ENCODE results near the gene LHX2.

LHX2 gene

DNA sequence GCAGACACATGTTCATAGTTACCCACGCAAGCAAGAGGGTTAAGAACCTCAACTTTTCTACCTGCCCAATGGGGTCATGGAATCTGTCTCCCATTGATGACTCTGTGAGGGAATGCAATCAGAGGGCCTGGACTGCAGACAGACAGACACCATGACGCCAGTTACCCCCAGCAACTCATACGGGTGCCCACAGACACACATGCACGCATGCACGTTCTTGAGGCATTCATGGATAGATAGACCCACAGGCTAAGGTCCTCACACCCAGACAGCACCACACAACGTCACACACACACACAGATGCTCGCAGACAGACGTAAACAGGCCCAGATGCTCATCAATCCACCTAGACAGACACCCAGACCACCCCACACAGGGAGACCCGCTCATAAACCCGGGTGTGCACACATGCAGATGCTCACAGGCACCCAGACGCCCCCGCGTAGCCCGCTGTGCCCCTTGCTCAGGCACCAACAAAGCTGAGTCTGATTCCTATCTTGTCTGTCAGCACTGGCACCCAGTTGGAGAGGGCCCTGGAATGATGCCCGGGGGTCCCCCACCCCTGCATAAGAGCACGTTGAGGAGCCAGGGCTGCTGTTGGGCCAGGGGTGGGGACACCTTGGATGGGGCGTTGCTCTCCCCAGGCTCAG lies 23.6 kb downstream of the LHX2 start:
- no peak for DNase-seq

- no peak for DNase-seq
These were observed 25.0 kb downstream of the LHX2 start for GRCh38 chr9:124036578-124036977.

GRCh38 chr9:124037790-124038189 lies 26.2 kb downstream of the LHX2 start:
- no peak for DNase-seq

DNA sequence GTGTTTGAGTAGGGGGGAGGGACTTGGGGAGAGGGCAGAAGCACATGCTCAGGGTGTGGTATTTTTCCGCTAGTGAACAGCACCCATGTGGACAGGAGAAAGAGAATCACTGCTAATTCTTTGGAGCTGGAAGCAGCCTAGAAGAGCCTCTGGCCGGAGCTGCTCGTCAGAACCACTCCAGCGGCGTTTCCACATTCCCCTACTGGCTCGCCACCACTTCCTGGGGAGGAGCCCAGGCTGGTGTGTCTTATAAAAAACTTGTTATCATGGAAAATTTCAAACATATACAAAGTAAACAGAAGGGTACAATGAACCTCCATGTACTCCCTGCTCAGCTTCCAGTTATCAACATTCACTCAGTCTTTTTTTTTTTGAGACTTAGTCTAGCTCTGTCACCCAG lies 26.7 kb downstream of the LHX2 start:
- no peak for DNase-seq

GRCh38 chr9:124038790-124039633 lies 27.4 kb downstream of the LHX2 start:
- no peak for DNase-seq

DNA sequence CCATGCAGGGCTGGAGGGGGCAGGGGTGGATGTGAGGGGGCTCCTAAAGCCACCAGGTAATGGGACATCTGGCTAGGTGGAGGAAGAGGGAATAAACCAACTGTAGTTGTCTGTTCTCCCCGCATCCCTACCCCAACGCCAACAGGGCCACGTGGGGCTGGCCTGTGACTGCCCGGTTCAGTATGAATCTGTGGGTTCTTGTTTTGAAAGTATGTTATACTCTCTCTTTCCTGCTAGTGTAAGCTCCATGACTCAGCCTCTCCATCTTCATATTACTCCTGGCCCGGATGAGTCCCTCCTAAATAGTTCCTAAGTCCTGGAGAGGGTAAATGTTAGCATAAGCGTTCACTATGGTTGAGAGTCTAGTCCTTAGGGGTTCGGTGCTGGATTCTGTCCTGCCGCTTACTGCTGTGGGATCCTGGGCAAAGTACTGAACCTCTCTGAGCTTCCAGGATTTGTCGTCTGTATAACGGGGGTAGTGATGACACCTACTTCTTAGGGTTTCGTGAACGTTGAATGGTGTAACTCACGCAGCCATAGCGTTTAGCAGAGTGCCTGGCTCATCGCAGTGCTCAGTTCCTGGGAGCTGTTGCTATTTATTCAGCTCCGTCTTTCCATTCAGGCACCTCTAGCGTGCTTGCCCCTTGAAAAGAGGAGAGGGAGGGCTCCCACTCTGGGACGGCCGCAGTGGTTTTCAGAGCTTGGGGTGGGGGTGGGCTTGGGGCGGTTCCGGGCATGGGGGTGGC lies 28.8 kb downstream of the LHX2 start:
- no peak for DNase-seq

DNA sequence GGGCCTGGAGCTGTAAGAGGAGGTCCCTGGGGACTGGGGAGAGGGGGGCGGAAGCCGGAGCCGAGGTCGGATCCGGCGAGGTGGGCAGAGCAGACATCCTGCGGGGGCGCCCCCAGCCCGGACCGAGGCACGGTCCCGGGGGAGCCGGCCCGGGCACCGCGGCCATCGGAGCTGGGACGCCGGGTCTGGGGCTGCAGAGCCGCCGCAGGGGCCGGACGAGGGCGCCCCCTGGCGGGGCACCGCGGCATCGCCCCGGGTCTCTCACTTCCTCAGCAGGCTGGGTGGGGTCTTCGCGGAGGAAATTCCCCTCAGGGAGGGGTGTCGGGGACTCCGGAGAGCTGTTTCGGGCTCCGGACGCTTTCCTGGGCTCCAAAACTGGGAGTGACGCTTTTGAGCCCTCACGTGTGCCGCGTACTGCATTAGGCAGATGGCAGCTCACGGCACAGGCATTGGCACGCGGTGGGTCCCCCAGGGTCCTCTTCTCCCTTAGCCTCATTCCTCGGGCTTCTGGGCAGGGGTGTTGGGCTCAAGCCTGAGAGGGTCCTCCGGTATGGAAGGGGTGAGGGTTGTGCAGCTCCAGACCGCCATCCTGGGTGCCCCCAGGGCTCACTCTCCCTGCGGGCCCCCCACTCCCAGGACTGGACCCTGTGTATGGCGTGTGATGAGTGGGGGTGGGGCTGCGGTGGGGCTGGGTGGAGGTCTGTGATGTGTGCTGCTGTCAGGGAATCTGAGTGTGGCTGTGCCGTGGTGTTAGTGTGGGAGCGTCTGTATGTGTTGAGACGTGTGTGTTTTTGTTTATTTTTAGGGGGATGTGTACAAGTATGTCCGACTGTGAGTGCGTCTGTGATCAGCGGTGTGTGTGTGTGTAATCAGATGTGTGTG lies 29.6 kb downstream of the LHX2 start:
- no peak for DNase-seq

- no peak for DNase-seq
These were observed 30.2 kb downstream of the LHX2 start for GRCh38 chr9:124041817-124042116.

- no peak for DNase-seq
These were observed 30.7 kb downstream of the LHX2 start for GRCh38 chr9:124042201-124042721.

- DNase-seq: no peak
These were observed 32.9 kb downstream of the LHX2 start for GRCh38 chr9:124044448-124044847.

DNA sequence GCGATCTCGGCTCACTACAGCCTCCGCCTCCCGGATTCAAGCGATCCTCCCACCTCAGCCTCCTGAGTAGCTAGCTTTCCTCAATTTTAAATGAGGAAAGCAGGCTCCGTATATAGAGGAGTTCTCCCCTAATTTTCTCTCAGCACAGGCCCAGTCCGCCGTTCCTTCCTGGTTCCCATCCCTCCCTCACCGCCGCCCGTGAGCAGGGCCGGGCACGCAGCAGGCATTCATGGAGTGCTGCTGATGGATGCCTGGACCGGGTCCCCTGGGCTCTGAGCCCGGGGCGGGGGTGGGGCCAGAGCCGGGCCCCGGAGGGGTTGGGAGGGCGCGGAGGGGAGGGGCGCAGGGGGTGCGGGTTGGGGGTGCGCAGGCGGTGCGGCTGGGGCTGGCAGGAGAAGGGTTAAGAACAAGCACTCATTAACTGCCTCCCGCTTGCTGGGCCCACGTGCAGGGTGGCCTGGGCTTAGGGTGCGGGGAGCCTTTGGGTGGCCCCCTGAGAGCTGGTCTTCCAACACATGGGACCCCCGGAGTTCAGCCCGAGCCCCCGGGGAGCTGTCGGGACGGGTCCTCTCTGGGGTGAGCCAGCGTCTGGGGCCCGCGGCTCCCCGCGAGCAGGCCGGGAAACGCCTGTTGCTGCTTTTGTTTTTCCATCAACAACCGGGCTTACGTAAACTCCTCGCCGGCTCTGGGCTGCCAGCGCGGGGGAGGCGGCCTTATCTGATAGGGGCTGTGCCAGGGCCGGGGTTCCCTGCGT lies 33.7 kb downstream of the LHX2 start:
- DNase-seq: no peak

DNA sequence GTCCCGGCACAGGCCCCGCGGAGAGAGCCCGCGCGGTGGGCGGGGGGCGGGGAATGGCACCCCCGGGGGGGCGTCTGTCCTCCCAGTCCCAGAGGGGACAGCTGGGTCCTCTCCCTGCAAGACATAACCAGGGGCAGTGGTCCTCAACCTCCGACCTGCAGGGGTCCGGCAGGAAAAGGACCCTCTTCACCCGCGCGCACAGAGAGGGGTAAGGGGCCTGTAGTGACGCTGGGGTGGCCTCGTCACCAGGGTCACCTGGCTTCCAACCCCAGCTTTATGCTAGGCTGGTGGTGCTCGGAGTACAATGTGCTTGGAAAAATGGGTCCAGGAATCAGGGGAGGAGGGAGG lies 34.2 kb downstream of the LHX2 start:
- DNase-seq: no peak

DNA sequence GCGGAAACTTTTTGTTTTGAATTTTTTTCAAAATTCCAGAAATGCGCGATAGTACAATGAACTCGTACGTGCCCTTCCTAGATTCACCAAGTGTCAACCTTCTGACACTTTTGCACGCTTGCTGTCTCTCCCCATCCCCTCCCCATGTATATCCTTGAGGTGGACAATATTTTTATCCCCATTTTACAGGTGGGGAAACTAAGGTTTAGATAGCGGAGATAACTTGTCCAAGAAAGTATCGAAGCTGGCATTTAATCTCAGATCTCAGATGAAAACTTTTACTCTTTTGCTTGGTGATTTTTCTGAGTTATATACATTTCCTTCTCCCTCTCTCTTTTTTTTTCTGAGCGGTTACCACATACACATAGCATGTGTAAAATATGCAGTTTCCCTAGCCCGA lies 34.6 kb downstream of the LHX2 start:
- no peak for DNase-seq

GRCh38 chr9:124047251-124047672 lies 35.7 kb downstream of the LHX2 start:
- no peak for DNase-seq

GRCh38 chr9:124050955-124051354 lies 39.4 kb downstream of the LHX2 start:
- DNase-seq: no peak

DNA sequence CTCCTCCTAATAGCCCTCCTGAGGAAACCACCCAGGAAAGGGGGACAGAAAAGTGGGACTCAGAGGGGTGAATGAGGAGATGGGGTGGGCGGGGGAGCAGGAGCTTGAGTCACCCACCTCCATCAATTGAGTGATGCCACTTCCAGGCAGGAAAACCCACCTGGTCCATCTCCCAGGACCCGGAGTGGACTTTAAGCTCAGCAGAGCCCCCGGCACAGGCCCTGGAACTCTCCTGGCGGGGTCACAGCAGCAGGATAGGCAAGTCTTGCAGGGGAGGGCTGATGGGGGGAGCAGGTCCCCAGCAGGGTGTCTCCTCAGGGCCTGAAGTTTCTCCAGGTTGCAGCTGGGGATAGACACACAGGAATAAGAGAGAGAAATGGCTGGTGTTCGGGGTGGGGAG lies 40.8 kb downstream of the LHX2 start:
- no peak for DNase-seq

DNA sequence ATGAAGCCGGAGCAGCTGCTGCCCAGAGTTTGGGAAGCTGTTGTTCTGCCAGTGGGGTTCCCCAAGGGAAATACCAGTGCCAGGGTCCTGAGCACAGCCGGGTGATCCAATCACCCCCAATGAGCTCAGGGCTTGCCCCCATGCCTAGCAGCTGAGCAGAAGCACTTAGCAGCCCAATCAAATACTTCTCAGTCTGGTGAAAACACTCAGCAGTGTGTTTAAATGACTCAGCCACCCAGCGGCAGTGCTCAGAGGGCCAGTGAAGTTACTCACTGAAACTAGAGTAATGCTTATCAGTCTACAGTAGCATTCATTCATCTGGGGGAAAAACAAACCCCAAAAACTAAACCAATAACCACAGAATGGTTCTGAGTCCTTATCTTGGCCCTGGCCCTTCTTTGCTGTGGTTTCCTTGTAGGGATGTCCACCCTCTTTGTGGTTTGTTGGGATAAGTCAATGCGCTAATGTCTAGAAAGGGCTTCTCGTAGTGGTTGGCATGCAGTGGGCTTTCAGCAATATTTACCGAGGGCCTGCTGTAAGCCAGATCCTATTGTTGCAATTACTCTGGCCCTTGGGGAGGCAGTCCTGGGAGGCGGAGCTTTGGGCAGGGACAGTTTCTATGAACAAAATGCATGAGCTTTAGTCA lies 43.1 kb downstream of the LHX2 start:
- no peak for DNase-seq

DNA sequence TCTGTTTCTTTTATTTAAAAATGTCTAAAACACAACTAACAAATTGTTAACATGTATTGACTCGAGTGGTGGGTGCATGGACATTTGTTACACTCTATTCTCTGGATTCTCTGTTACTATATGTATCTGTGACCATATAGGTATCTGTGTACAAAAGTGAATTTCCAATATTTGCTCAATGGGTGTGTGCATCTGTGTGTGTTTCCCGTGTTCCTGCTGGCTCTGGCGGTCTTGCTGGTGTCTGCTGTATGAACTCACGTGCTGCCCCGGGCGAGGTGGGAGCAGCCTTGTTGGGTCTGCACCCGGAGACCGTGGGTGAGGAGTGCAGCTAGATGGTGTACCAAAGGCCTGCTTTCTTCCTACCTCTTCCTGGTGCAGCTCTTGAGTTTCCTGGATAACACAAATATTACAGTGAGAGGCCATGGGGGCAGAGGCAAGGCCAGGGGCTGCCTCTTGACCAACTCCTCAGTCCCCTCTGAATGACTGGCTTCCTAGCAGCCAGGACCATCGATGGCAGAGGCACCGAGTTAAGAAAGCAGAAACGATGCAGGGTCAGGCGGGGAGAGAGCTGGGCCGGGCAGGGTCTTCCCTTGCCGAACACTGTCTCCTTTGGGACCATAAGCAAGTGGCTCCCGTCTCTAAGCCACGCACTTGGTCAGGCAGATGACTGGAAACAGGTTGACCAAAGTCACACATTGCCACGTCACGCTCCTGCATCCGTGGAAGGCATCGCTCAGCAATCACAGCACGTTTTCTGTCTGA lies 49.5 kb downstream of the LHX2 start:
- no peak for DNase-seq

GRCh38 chr9:124062172-124062571 lies 50.6 kb downstream of the LHX2 start:
- DNase-seq: no peak

- no peak for DNase-seq
These were observed 55.4 kb downstream of the LHX2 start for GRCh38 chr9:124066783-124067577.
